ENCODE data around the gene ARL5B. TPM values are rescaled to one million over a fixed set of nuclear protein-coding genes. Genes with fewer than 3 reads are reported as not detected.
"Not testable (repeated sequence)": the region's sequence is repeated elsewhere in the genome, so short reads cannot be mapped to it uniquely, and the experiment has no call there.

Gene ARL5B
- 6.9 TPM for total RNA-seq
- long read RNA-seq, full-length matches to known transcripts: 7 of 10 reads
- long read RNA-seq, partial matches to known transcripts: 2 of 10 reads
- long read RNA-seq, other reads (novel, unspliced or antisense): 1 of 10 reads

- peak; percentile 99 for ATAC-seq
- intact Hi-C loops (cut with micrococcal nuclease): no loop called here
- peak; percentile 99 for DNase-seq
These were observed at the start of gene ARL5B for GRCh38 chr10:18659125-18659818. Gene ARL5B, plus strand, starts transcription at chr10:18659431. Its CDS starts 207 bp downstream, at chr10:18659638.

GRCh38 chr10:18610517-18610916 lies 48.7 kb upstream of the ARL5B start:
- no peak for DNase-seq
- peak; percentile 29 for ATAC-seq
- intact Hi-C loops (cut with micrococcal nuclease): no loop called here

GRCh38 chr10:18611168-18611567 lies 48.1 kb upstream of the ARL5B start:
- DNase-seq (no peak), ATAC-seq (no peak)
- intact Hi-C loops (cut with micrococcal nuclease): no loop called here

GRCh38 chr10:18615618-18616017 lies 43.6 kb upstream of the ARL5B start:
- intact Hi-C loops (cut with micrococcal nuclease): no loop called here
- no peak for ATAC-seq
- DNase-seq: no peak

- ATAC-seq: no peak
- no peak for DNase-seq
- intact Hi-C loops (cut with micrococcal nuclease): no loop called here
These were observed 42.9 kb upstream of the ARL5B start for GRCh38 chr10:18616337-18616736.

GRCh38 chr10:18619016-18619415 lies 40.2 kb upstream of the ARL5B start:
- intact Hi-C loops (cut with micrococcal nuclease): no loop called here
- DNase-seq (no peak), ATAC-seq (peak; percentile 88)

GRCh38 chr10:18620856-18621255 lies 38.4 kb upstream of the ARL5B start:
- DNase-seq (no peak), ATAC-seq (no peak)
- intact Hi-C loops (cut with micrococcal nuclease): no loop called here

- DNase-seq; ATAC-seq; intact Hi-C loops (cut with micrococcal nuclease): not testable (repeated sequence)
These were observed 35.6 kb upstream of the ARL5B start for GRCh38 chr10:18623671-18624070.

GRCh38 chr10:18625886-18626285 lies 33.3 kb upstream of the ARL5B start:
- no peak for DNase-seq
- intact Hi-C loops (cut with micrococcal nuclease): no loop called here
- ATAC-seq: no peak

GRCh38 chr10:18627452-18628018 lies 31.7 kb upstream of the ARL5B start:
- intact Hi-C loops (cut with micrococcal nuclease); ATAC-seq: not testable (repeated sequence)
- peak; percentile 88 for DNase-seq

- intact Hi-C loops (cut with micrococcal nuclease); DNase-seq; ATAC-seq: not testable (repeated sequence)
These were observed 26.7 kb upstream of the ARL5B start for GRCh38 chr10:18632500-18632899.

GRCh38 chr10:18635995-18636394 lies 23.2 kb upstream of the ARL5B start:
- DNase-seq: no peak
- ATAC-seq: no peak
- intact Hi-C loops (cut with micrococcal nuclease): no loop called here

GRCh38 chr10:18637400-18637799 lies 21.8 kb upstream of the ARL5B start:
- DNase-seq; ATAC-seq; intact Hi-C loops (cut with micrococcal nuclease): not testable (repeated sequence)

- ATAC-seq; intact Hi-C loops (cut with micrococcal nuclease); DNase-seq: not testable (repeated sequence)
These were observed 19.5 kb upstream of the ARL5B start for GRCh38 chr10:18639719-18640118.

- DNase-seq (no peak), ATAC-seq (no peak)
- intact Hi-C loops (cut with micrococcal nuclease): no loop called here
These were observed 12.1 kb upstream of the ARL5B start for GRCh38 chr10:18647151-18647550.

- ATAC-seq: no peak
- DNase-seq: no peak
- intact Hi-C loops (cut with micrococcal nuclease): no loop called here
These were observed 11.3 kb upstream of the ARL5B start for GRCh38 chr10:18647945-18648344.

GRCh38 chr10:18649364-18649959 lies 9.8 kb upstream of the ARL5B start:
- DNase-seq (no peak), ATAC-seq (no peak)
- intact Hi-C loops (cut with micrococcal nuclease): no loop called here

- ATAC-seq: no peak
- DNase-seq: no peak
- intact Hi-C loops (cut with micrococcal nuclease): no loop called here
These were observed 8.7 kb upstream of the ARL5B start for GRCh38 chr10:18650404-18650997.

GRCh38 chr10:18651324-18652007 lies 7.8 kb upstream of the ARL5B start, which contains the start of gene NSUN6:
Gene NSUN6, minus strand, starts transcription at chr10:18651587. Its CDS starts 384 bp downstream, at chr10:18651203.
- peak; percentile 99 for ATAC-seq
- peak; percentile 93 for DNase-seq
- intact Hi-C loops (cut with micrococcal nuclease): no loop called here
